GM08714 (cell line): ENCODE data around the gene CYBC1.

ENCODE experiments used
- H3K4me3 ChIP-seq: fragments of 200-500 bp; sonication (Bioruptor generic); 2 replicates; pipeline ENCODE4 v1.5.1; 2014; ENCODE audit warnings: mild to moderate bottlenecking, low read length, inconsistent platforms
- ZNF274 ChIP-seq: IDR thresholded peaks from 2 replicates; pipeline ENCODE4 v1.6.1; 2012; ENCODE audit warnings: mild to moderate bottlenecking, low read depth, low read length

Gene CYBC1

DNA sequence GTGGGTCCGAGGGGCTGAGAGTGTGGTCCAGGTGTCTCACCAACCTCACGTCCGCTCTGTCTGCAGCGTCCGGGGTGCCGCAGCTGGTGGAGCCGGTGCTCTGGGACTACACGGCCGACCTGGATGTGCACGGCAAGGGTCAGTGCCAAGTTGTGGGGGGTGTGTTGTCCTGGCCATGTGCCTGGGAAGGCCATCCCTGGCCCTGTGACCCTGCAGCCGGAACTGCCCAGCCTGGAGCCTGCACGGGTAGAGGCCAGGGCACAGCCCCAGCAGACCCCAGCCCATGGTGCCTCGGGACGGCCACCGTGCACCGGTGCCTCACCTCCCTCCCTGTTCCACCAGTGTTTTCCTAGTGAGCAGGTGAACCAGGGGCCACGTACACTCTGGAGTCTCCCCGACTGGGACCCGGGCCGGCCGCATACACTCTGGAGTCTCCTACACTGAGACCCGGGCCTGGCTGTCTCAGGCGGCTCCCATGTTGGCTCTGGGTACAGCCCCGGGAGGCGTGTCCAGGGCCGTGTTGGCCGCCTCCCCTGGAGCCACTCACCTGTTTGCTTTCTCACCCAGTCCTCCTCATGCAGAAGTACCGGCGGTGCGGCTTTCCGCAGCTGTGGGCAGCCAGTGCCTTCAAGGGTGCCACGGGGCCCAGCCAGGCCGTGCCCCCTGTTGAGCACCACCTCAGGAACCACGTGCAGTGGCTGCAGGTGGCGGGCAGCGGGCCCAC lies 13.8 kb downstream of the CYBC1 start:
- TF ChIP-seq ZNF274: no peak
- H3K4me3 ChIP-seq: no peak overlapping the region

DNA sequence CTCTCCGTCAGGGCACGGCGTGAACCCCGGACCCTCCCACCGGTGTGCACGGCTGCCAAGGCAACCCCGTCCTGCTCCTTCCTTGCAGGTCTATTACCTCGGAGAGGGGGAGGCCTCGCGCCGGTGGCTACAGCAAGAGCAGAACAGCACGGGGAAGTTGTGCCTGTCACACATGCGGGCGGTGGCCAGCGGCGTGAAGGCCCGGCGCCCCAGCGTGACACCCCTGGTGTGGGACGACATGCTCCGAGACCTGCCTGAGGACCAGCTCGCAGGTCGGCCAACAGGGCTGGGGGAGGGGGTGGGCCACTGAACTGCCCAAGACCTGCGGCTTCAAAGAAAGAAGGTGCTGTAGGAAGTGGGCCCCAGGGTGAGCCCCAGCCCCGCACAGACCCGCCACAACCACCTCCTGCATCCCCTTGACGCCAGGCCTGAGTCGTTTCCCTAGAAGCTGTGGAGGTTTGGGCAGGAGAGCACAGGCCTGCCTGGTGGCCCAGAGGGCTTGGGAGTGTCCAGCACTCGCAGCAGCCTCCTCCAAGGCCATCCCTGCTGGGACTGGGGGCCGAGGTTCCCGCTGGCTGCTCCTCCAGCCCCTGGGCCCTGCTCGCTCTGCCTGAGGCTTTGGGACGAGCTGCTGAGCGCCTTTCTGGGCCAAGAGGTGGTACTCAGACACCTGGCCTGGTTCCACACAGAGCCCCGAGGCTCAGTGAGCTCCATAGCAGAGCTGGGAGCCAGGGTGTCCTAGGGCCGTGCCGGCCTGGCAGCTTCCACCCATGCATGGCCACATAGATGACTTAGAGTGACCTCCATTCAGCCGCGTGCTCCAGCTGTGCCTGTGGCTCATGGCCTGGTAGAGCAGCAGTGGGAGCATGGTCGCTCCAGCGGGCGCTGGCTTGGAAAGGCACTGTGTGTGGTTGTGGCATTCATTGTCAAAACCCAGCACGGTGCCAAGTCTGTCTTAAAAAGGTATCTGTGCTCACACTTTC lies 14.7 kb downstream of the CYBC1 start:
- no peak for TF ChIP-seq ZNF274
- no peak overlapping the region for H3K4me3 ChIP-seq

DNA sequence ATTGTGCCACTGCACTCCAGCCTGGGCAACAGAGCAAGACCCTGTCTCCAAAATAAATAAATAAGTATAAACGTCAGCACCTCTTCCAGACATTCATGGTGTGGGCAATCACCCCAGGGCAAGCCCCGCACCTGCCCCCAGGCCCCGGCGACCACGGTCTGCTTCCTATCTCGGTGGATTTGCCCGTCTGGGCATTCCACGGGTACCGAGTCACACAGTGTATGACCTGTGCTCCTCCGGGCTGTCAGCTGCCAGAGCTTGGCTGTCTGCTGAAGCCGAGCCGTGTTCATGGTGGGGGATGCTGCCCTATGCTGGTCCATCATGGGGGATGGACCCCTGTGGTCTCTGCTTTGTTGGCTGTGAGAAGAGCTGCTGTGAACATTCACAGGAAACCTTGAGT lies 15.4 kb downstream of the CYBC1 start:
- no peak overlapping the region for H3K4me3 ChIP-seq
- no peak for TF ChIP-seq ZNF274

DNA sequence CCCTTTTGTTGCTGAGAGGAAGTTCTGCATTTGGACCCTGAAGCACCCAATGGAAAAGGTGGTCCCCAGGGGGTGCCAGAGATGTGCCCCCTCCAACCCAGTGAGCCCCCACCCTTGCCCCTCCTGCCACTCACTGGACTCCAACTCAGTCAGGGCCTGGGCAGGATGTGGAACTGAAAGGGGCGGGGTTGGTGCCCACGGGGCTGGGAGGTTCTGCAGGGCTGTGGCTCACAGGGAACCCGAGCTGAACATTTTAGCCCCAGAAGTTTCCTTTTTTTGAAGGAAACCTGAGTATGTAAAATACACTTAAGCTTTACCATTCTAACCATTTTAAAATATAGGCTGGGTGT lies 16.4 kb downstream of the CYBC1 start:
- TF ChIP-seq ZNF274: no peak
- no peak overlapping the region for H3K4me3 ChIP-seq

DNA sequence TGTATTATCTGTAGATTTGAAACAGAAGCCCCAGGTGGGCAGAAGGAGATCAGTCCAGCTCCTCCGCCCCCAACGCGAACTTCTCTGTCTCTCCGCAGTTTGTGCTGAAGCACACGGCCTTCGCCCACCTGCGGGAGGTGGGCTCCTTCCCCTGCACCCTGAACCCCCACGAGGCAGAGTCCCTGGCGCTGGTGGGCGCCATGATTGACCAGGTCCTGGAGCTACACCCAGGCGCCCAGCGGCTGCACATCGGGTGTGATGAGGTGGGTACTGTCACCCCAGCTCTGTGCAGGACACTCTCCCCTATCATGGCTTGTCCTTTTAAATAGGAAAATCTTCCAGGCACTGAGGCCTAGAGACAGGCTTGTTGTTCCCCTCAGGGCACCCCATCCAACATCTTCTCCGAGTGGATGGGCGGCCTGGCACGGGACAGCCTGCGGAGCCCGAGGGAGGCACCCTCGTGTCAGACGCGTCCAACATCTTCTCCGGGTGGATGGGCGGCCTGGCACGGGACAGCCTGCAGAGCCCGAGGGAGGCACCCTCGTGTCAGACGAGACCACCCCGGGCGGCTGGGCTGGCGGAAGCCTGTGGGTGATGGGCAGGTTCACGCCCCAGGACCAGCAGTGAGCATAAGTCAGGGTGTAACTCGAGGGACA lies 16.9 kb downstream of the CYBC1 start:
- no peak for TF ChIP-seq ZNF274

DNA sequence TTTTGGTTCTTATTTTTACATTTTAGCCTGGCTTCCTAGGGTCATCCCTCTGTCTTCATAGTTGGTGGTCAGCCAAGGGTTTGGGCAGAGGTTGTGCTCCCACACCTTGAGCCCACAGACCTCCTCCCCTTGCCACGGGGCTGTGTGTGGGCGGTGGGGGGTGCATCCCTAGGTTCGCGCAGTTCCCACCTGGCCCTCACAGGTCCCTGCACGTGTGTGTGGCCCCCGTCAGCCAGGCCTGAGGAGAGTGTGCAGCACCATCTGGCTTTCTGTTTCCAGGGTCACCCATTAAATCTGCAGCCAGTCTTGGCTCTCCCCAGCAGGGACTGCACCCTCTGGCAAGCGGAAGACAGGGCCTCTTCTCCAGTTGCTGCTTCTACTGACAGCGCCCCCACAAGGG lies 18.5 kb downstream of the CYBC1 start:
- no peak for TF ChIP-seq ZNF274
- no peak overlapping the region for H3K4me3 ChIP-seq

More for the DNA sequence above, 16.9 kb downstream of the CYBC1 start:
- no peak overlapping the region for H3K4me3 ChIP-seq

GRCh38 chr17:82429824-82430223 lies 20.7 kb downstream of the CYBC1 start:
- no peak overlapping the region for H3K4me3 ChIP-seq
- TF ChIP-seq ZNF274: no peak

GRCh38 chr17:82428546-82428945 lies 22.0 kb downstream of the CYBC1 start:
- H3K4me3 ChIP-seq: no peak overlapping the region
- no peak for TF ChIP-seq ZNF274

GRCh38 chr17:82424863-82425159 lies 25.7 kb downstream of the CYBC1 start:
- H3K4me3 ChIP-seq: no peak overlapping the region
- no peak for TF ChIP-seq ZNF274

DNA sequence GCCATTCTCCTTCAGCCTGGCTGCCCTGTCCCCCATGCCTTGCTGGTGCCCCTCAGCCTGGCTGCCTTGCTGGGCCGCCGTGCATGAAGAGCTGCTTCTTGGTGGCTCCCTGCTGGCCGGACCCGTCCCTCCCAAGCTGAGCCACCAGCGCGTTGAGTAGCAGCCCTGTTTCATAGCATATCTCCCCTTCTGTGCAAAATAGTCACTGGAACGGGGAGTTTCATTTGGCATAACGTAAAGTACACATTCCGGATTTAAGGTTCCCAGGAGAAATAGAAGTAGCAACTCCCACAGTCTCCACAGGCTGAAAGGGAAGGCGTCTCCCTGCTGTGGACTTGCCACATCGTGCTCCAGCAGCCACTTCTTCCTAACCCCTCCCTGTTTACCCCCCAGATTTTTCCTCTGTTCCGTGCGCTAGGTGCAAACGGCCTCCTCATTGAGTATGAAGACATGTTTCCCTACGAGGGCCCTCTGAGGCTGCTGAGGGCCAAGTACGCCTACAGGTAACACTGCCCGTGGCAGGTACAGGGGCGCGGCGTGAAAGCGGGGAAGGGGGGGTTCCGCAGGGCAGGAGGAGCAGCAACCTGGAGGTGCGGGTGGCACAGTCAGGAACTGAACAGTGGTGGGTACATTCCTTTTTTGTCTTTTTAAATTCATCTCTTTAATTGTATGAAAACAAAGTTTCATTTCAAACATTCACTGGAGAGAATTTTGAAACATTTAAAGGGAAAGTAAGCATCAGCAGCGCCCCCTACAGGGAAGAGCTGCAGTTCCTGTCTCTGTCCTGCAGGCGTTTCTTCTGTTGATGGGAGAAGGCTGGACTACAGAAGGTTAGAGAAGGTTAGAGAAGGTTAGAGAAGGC lies 26.3 kb downstream of the CYBC1 start:
- H3K4me3 ChIP-seq: no peak overlapping the region
- no peak for TF ChIP-seq ZNF274

GRCh38 chr17:82419540-82419939 lies 31.0 kb downstream of the CYBC1 start:
- TF ChIP-seq ZNF274: no peak
- peak overlapping the region; percentile 49; the same call in 1 of the 2 replicates for H3K4me3 ChIP-seq

DNA sequence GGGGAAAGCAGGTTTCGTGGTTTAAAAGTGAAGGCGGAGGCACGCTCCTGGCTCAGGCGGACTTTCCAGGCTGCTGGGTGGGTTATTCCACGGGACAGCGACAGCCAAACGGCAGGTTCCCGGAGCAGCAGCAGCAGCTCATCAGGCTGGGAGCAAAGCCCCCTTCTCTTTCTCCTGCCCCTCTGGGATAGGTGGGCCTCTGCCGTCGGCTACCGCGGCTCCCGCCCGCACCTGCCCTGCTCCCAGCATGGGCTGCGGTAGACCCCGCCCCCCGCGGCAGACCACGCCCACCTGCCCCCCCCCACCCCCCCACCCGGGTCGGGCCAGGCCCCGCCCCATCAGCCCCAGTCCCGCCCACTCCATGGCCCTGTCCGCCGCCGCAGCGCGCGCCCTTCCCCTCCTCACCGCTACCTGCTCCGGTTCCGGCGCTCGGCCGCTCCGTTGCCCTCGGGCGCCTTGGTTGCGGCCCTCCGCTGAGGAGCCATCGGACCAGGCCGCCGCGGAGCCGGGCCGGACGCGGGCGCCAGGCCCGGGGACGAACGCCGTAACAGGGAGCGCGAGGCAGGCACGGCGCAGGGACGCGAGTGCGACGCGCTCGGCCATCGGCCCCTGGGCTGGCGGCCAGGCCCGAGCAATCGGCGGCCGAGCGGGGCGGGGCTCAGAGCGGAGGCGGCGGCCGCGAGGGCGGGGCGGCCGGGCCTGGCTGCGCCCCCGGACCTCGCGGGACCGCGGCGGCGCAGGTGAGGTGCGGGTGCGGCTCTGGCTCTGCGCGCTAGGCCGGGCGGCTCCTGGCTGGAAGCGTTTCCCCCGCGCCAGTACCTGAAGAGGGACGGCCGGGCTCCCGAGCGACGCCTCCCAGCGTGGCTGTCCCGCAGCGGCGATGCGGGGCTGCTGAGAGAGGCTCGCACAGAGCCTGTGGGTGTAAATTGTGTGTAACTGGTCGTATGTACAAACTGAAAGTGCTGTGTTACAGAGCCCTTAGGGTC lies 32.3 kb downstream of the CYBC1 start, which contains the start of the genes HEXD and OGFOD3:
Gene HEXD (plus strand): TSS at position 347 of the 986 bp plus-strand sequence. CDS start 1,453 bp downstream, outside the sequence.
Gene OGFOD3 (minus strand): TSS at position 586 of the 986 bp plus-strand sequence. CDS start 101 bp downstream, at position 485.
- TF ChIP-seq ZNF274: no peak
- H3K4me3 ChIP-seq: peak within 1 kb of the TSS; percentile 81

GRCh38 chr17:82416771-82417170 lies 33.8 kb downstream of the CYBC1 start:
- H3K4me3 ChIP-seq: no peak overlapping the region
- TF ChIP-seq ZNF274: no peak
